NT2/D1 (cell line): Measurements from ENCODE around the gene MSH6.

ENCODE experiments used
- SUZ12 ChIP-seq: IDR thresholded peaks from 2 replicates; pipeline ENCODE4 v1.6.1; 2011; ENCODE audit not compliant: insufficient read length, insufficient read depth; ENCODE audit errors: extremely low read depth
- YY1 ChIP-seq: IDR thresholded peaks from 2 replicates; pipeline ENCODE4 v1.6.1; 2011; ENCODE audit not compliant: insufficient read length, insufficient read depth

DNA sequence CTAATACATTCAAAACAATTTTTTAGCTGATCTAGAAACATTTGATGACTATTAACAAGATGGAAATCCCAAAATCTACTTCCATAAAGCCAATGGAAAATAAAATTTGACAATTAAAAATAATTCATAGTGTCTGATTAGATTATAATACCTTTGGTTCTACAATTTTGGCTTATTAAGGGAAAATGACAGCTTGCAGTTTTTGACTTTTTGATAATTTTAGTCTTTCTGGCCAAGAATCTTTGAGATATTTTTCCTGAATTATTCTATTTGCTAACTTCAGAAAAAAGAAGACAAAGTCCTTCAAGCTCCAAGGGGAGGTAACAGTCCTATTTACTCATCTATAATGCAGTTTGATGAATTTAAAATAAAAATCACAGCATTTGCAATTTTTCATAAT, 39.6 kb downstream of the MSH6 start:
- TF ChIP-seq YY1 (no peak), SUZ12 (no peak)
